ENCODE measurements around the gene NEU2.

NEU2 gene

DNA sequence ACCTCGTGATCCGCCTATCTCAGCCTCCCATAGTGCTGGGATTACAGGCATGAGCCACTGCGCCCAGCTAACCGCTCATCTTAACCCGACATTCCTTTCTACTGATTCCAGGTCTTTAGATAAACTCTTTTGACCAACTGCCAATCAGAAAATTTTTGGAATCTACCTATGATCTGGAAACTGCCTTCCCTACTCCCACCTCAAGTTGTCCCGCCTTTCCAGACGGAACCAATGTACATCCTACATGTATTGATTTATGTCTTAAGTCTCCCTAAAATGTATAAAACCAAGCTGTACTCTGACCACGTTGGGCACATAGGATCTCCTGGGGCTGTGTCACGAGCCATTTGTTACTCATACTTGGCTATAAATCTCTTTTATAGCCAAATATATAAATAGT lies 3.2 kb upstream of the NEU2 start:
- Histone ChIP-seq H3K4me3 (ENCODE audit: low read depth, low read length) (no peak overlapping the region), H3K27ac (ENCODE audit: extremely low read depth, low read depth, low read length) (no peak overlapping the region), H3K9me3 (ENCODE audit: control insufficient read depth, insufficient read depth, low read depth, low read length) (no peaks in the 10 kb centered on the region), H3K4me1 (ENCODE audit: control insufficient read depth, insufficient read depth, low read length) (no peaks in the 10 kb centered on the region), H3K36me3 (ENCODE audit: control insufficient read depth in 2 of 2, insufficient read depth in 1 of 2, low read length in 2 of 2) (no peaks in the 10 kb centered on the region)
- no peak for TF ChIP-seq ZNF416 (tag by site-specific recombination; IDR thresholded peaks at IDR 0.05)
- TF ChIP-seq, protein P1, sequence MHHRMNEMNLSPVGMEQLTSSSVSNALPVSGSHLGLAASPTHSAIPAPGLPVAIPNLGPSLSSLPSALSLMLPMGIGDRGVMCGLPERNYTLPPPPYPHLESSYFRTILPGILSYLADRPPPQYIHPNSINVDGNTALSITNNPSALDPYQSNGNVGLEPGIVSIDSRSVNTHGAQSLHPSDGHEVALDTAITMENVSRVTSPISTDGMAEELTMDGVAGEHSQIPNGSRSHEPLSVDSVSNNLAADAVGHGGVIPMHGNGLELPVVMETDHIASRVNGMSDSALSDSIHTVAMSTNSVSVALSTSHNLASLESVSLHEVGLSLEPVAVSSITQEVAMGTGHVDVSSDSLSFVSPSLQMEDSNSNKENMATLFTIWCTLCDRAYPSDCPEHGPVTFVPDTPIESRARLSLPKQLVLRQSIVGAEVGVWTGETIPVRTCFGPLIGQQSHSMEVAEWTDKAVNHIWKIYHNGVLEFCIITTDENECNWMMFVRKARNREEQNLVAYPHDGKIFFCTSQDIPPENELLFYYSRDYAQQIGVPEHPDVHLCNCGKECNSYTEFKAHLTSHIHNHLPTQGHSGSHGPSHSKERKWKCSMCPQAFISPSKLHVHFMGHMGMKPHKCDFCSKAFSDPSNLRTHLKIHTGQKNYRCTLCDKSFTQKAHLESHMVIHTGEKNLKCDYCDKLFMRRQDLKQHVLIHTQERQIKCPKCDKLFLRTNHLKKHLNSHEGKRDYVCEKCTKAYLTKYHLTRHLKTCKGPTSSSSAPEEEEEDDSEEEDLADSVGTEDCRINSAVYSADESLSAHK (tag by site-specific recombination; IDR thresholded peaks at IDR 0.05): no peak
- no peak for TF ChIP-seq ZNF350 (tag by site-specific recombination; IDR thresholded peaks at IDR 0.05)
- TF ChIP-seq IKZF3 (tag by site-specific recombination; IDR thresholded peaks at IDR 0.05): no peak
- TF ChIP-seq, protein P2, sequence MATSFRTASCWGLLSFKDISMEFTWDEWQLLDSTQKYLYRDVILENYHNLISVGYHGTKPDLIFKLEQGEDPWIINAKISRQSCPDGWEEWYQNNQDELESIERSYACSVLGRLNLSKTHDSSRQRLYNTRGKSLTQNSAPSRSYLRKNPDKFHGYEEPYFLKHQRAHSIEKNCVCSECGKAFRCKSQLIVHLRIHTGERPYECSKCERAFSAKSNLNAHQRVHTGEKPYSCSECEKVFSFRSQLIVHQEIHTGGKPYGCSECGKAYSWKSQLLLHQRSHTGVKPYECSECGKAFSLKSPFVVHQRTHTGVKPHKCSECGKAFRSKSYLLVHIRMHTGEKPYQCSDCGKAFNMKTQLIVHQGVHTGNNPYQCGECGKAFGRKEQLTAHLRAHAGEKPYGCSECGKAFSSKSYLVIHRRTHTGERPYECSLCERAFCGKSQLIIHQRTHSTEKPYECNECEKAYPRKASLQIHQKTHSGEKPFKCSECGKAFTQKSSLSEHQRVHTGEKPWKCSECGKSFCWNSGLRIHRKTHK (tag by site-specific recombination; IDR thresholded peaks at IDR 0.05): no peak
- no peak for TF ChIP-seq ZNF292 (tag by site-specific recombination; IDR thresholded peaks at IDR 0.05; ENCODE audit: borderline replicate concordance, low read depth)
- TF ChIP-seq YY2 (tag by site-specific recombination; IDR thresholded peaks at IDR 0.05): no peak
- no peak for TF ChIP-seq SCRT1 (tag by site-specific recombination; IDR thresholded peaks at IDR 0.05; ENCODE audit: borderline replicate concordance)
- CTCF ChIA-PET: interaction anchor here (0.5 to 4.9 kb wide), 25 partner anchors 8 to 443 kb away, joined by 3 to 33 read pairs (median 4); partner anchors contain the start of gene NGEF
- POLR2A ChIA-PET: no interaction called here

DNA sequence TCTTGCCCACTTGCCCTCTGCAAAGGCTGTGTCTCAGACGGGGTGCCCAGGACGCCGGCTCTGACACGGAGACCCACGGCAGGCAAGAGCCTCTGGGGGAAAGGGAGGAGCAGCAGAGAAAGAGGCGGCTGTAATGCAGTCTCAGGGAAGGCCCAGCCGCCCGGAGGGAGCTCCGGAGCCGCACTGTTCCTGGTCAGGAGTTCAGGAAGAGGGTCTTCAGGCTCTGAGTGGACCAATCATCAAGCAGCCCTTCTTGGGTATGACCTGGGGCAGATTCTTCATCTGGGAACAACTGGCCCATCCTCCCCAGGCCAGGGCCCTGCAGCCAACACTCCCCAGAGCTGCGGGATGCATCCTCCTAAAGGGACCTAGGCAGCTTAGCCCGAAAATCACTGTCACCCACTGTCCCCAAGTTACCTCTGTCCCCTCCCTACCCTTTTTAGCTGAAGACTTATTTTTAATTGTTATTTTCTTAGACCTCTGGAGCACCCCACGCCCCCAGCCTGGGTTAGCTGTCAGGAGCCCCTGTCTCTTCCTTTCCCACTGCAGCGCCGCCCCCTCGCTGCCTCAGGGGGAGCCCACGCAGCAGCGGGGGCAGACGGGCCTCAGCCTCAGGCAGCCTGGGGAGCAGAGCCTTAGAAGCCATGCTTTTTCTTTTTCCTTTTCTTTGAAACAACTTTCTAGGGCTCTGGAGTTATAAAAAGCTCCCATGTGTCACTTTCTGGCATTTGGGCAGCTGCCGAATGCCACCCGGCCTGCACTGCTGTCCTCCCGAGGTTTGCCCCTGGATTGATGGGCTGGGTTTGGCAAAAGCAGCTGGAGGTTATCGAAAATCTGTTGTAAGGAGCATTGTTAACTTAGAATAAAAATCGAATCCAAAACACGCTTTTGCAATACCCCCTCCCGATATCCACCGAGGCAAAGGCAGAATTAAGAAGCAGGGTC lies 644 bp upstream of the NEU2 start:
- Histone ChIP-seq H3K27ac (ENCODE audit: extremely low read depth, low read depth, low read length) (no peak overlapping the region), H3K9me3 (ENCODE audit: control insufficient read depth, insufficient read depth, low read depth, low read length) (no peaks in the 10 kb centered on the region), H3K36me3 (ENCODE audit: control insufficient read depth in 2 of 2, insufficient read depth in 1 of 2, low read length in 2 of 2) (no peaks in the 10 kb centered on the region), H3K4me1 (ENCODE audit: control insufficient read depth, insufficient read depth, low read length) (no peaks in the 10 kb centered on the region), H3K4me3 (ENCODE audit: low read depth, low read length) (no peak overlapping the region)
- CTCF ChIA-PET: interaction anchor here (0.6 to 4.9 kb wide), 5 partner anchors 22 to 426 kb away, joined by 3 to 33 read pairs (median 4); partner anchors contain the start of gene ATG16L1
- POLR2A ChIA-PET: no interaction called here
- TF ChIP-seq, protein P2 (tag by site-specific recombination; IDR thresholded peaks at IDR 0.05): no peak
- TF ChIP-seq ZFHX2 (tag by site-specific recombination; conservative IDR thresholded peaks at IDR 0.05) (peak; percentile 64), EGR2 (tag by site-specific recombination; IDR thresholded peaks at IDR 0.05; ENCODE audit: low read depth) (peak; percentile 58; the same call in 1 of the 2 replicates)
- TF ChIP-seq, protein P3, sequence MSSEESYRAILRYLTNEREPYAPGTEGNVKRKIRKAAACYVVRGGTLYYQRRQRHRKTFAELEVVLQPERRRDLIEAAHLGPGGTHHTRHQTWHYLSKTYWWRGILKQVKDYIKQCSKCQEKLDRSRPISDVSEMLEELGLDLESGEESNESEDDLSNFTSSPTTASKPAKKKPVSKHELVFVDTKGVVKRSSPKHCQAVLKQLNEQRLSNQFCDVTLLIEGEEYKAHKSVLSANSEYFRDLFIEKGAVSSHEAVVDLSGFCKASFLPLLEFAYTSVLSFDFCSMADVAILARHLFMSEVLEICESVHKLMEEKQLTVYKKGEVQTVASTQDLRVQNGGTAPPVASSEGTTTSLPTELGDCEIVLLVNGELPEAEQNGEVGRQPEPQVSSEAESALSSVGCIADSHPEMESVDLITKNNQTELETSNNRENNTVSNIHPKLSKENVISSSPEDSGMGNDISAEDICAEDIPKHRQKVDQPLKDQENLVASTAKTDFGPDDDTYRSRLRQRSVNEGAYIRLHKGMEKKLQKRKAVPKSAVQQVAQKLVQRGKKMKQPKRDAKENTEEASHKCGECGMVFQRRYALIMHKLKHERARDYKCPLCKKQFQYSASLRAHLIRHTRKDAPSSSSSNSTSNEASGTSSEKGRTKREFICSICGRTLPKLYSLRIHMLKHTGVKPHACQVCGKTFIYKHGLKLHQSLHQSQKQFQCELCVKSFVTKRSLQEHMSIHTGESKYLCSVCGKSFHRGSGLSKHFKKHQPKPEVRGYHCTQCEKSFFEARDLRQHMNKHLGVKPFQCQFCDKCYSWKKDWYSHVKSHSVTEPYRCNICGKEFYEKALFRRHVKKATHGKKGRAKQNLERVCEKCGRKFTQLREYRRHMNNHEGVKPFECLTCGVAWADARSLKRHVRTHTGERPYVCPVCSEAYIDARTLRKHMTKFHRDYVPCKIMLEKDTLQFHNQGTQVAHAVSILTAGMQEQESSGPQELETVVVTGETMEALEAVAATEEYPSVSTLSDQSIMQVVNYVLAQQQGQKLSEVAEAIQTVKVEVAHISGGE (tag by site-specific recombination; conservative IDR thresholded peaks at IDR 0.05; ENCODE audit: low read depth): no peak
